HL-60 (cell line): ENCODE data around the gene RIN3.

Experiments
- GABPA ChIP-seq: IDR thresholded peaks from 2 replicates; pipeline ENCODE4 v1.6.1; 2012; ENCODE audit warnings: low read depth
- POLR2AphosphoS5 ChIP-seq: IDR thresholded peaks from 2 replicates; pipeline ENCODE4 v1.6.1; 2012; ENCODE audit warnings: low read depth
- TF ChIP-seq, protein P1 (sequence below): IDR thresholded peaks from one replicate; pipeline ENCODE4 v1.5.1; 2011; ENCODE audit warnings: low read length, control low read depth, inconsistent platforms; ENCODE audit not compliant: insufficient read depth
- TF ChIP-seq, protein P2 (sequence below): IDR thresholded peaks from 2 replicates; pipeline ENCODE4 v1.6.1; 2012; ENCODE audit warnings: low read depth; ENCODE audit not compliant: insufficient replicate concordance

GRCh38 chr14:92724516-92725340 lies 211.1 kb downstream of the RIN3 start:
- TF ChIP-seq POLR2AphosphoS5 = no peak
- TF ChIP-seq, protein P1, sequence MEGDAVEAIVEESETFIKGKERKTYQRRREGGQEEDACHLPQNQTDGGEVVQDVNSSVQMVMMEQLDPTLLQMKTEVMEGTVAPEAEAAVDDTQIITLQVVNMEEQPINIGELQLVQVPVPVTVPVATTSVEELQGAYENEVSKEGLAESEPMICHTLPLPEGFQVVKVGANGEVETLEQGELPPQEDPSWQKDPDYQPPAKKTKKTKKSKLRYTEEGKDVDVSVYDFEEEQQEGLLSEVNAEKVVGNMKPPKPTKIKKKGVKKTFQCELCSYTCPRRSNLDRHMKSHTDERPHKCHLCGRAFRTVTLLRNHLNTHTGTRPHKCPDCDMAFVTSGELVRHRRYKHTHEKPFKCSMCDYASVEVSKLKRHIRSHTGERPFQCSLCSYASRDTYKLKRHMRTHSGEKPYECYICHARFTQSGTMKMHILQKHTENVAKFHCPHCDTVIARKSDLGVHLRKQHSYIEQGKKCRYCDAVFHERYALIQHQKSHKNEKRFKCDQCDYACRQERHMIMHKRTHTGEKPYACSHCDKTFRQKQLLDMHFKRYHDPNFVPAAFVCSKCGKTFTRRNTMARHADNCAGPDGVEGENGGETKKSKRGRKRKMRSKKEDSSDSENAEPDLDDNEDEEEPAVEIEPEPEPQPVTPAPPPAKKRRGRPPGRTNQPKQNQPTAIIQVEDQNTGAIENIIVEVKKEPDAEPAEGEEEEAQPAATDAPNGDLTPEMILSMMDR = no peak
- no peak for TF ChIP-seq GABPA
- TF ChIP-seq, protein P2, sequence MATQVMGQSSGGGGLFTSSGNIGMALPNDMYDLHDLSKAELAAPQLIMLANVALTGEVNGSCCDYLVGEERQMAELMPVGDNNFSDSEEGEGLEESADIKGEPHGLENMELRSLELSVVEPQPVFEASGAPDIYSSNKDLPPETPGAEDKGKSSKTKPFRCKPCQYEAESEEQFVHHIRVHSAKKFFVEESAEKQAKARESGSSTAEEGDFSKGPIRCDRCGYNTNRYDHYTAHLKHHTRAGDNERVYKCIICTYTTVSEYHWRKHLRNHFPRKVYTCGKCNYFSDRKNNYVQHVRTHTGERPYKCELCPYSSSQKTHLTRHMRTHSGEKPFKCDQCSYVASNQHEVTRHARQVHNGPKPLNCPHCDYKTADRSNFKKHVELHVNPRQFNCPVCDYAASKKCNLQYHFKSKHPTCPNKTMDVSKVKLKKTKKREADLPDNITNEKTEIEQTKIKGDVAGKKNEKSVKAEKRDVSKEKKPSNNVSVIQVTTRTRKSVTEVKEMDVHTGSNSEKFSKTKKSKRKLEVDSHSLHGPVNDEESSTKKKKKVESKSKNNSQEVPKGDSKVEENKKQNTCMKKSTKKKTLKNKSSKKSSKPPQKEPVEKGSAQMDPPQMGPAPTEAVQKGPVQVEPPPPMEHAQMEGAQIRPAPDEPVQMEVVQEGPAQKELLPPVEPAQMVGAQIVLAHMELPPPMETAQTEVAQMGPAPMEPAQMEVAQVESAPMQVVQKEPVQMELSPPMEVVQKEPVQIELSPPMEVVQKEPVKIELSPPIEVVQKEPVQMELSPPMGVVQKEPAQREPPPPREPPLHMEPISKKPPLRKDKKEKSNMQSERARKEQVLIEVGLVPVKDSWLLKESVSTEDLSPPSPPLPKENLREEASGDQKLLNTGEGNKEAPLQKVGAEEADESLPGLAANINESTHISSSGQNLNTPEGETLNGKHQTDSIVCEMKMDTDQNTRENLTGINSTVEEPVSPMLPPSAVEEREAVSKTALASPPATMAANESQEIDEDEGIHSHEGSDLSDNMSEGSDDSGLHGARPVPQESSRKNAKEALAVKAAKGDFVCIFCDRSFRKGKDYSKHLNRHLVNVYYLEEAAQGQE = no peak
